ENCODE measurements around the gene FLNA.
A peak's percentile ranks its signal among the peaks of the same experiment; 100 is the strongest.
"Not testable (repeated sequence)": the region's sequence is repeated elsewhere in the genome, so short reads cannot be mapped to it uniquely, and the experiment has no call there.

FLNA gene

GRCh38 chrX:154401918-154402621 is 27.6 kb upstream of the FLNA start:
- ATAC-seq (no peak), DNase-seq (no peak)
- peaks cover 21% of the 10 kb centered on the region for H3K4me1 Mint-ChIP-seq
- H3K36me3 Mint-ChIP-seq (ENCODE audit: low read depth) = peaks cover 34% of the 10 kb centered on the region
- H3K27ac Mint-ChIP-seq = peak overlapping the region; percentile 35
- H3K9me3 Mint-ChIP-seq = no peaks in the 10 kb centered on the region
- no peak overlapping the region for H3K4me3 Mint-ChIP-seq
- H3K27me3 Mint-ChIP-seq = peaks cover 4% of the 10 kb centered on the region

GRCh38 chrX:154401045-154401799 is 26.8 kb upstream of the FLNA start:
- ATAC-seq = no peak
- Mint-ChIP-seq H3K36me3 (ENCODE audit: low read depth) (peaks cover 34% of the 10 kb centered on the region), H3K27ac (peak overlapping the region; percentile 96), H3K27me3 (peaks cover 4% of the 10 kb centered on the region), H3K4me3 (peak overlapping the region; percentile 89), H3K9me3 (no peaks in the 10 kb centered on the region), H3K4me1 (peaks cover 22% of the 10 kb centered on the region)
- DNase-seq = peak; percentile 37

GRCh38 chrX:154400369-154400817 is 26.0 kb upstream of the FLNA start:
- H3K27me3 Mint-ChIP-seq, ATAC-seq, DNase-seq, H3K9me3 Mint-ChIP-seq: not testable (repeated sequence)
- peak overlapping the region; percentile 89 for H3K4me3 Mint-ChIP-seq
- H3K4me1 Mint-ChIP-seq = peaks cover 22% of the 10 kb centered on the region
- H3K36me3 Mint-ChIP-seq (ENCODE audit: low read depth) = peaks cover 34% of the 10 kb centered on the region
- H3K27ac Mint-ChIP-seq = peak overlapping the region; percentile 96

- ATAC-seq (no peak), DNase-seq (no peak)
- H3K4me3 Mint-ChIP-seq = peak overlapping the region; percentile 89
- peaks cover 34% of the 10 kb centered on the region for H3K36me3 Mint-ChIP-seq (ENCODE audit: low read depth)
- peaks cover 22% of the 10 kb centered on the region for H3K4me1 Mint-ChIP-seq
- peak overlapping the region; percentile 96 for H3K27ac Mint-ChIP-seq
- no peaks in the 10 kb centered on the region for H3K9me3 Mint-ChIP-seq
- H3K27me3 Mint-ChIP-seq = peaks cover 4% of the 10 kb centered on the region
Observed at GRCh38 chrX:154399527-154400368, 25.3 kb upstream of the FLNA start.

GRCh38 chrX:154398668-154399526 is 24.5 kb upstream of the FLNA start:
- Mint-ChIP-seq H3K27me3 (peaks cover 4% of the 10 kb centered on the region), H3K4me3 (peak overlapping the region; percentile 89), H3K36me3 (ENCODE audit: low read depth) (peaks cover 34% of the 10 kb centered on the region), H3K9me3 (no peaks in the 10 kb centered on the region), H3K27ac (peak overlapping the region; percentile 96), H3K4me1 (peaks cover 22% of the 10 kb centered on the region)
- ATAC-seq (peak; percentile 12), DNase-seq (peak; percentile 77)

- Mint-ChIP-seq H3K27ac (peak within 1 kb of the TSS; percentile 96), H3K9me3 (no peaks in the 10 kb centered on the region), H3K36me3 (ENCODE audit: low read depth) (peaks cover 34% of the 10 kb centered on the region), H3K4me3 (peak within 1 kb of the TSS; percentile 89), H3K4me1 (peaks cover 22% of the 10 kb centered on the region), H3K27me3 (peaks cover 4% of the 10 kb centered on the region)
- peak; percentile 80 for ATAC-seq
- DNase-seq = peak; percentile 88
Observed at GRCh38 chrX:154397888-154398667, 23.6 kb upstream of the FLNA start, which contains the start of gene RPL10. Gene RPL10, plus strand, starts transcription at chrX:154398377. Its CDS starts 143 bp downstream, at chrX:154398520.

GRCh38 chrX:154396973-154397887 is 22.8 kb upstream of the FLNA start:
- H3K27me3 Mint-ChIP-seq = peaks cover 4% of the 10 kb centered on the region
- peaks cover 22% of the 10 kb centered on the region for H3K4me1 Mint-ChIP-seq
- H3K36me3 Mint-ChIP-seq (ENCODE audit: low read depth) = peaks cover 34% of the 10 kb centered on the region
- DNase-seq (peak; percentile 72), ATAC-seq (peak; percentile 69)
- H3K27ac Mint-ChIP-seq = peak overlapping the region; percentile 96
- H3K9me3 Mint-ChIP-seq = no peaks in the 10 kb centered on the region
- H3K4me3 Mint-ChIP-seq = peak overlapping the region; percentile 89

GRCh38 chrX:154396363-154396762 is 21.9 kb upstream of the FLNA start:
- Mint-ChIP-seq H3K4me1 (peaks cover 22% of the 10 kb centered on the region), H3K36me3 (ENCODE audit: low read depth) (peaks cover 33% of the 10 kb centered on the region), H3K4me3 (peak overlapping the region; percentile 89)
- ATAC-seq, DNase-seq, H3K27me3 Mint-ChIP-seq, H3K27ac Mint-ChIP-seq, H3K9me3 Mint-ChIP-seq: not testable (repeated sequence)

- not testable (repeated sequence) for H3K4me1 Mint-ChIP-seq; H3K4me3 Mint-ChIP-seq; H3K27ac Mint-ChIP-seq; H3K27me3 Mint-ChIP-seq; H3K36me3 Mint-ChIP-seq (ENCODE audit: low read depth); H3K9me3 Mint-ChIP-seq; DNase-seq
- ATAC-seq = peak; percentile 66
Observed at GRCh38 chrX:154389812-154390747, 15.6 kb upstream of the FLNA start.

- H3K4me1 Mint-ChIP-seq; H3K27me3 Mint-ChIP-seq; H3K4me3 Mint-ChIP-seq; H3K36me3 Mint-ChIP-seq (ENCODE audit: low read depth); H3K9me3 Mint-ChIP-seq; DNase-seq; H3K27ac Mint-ChIP-seq: not testable (repeated sequence)
- ATAC-seq = peak; percentile 27
Observed at GRCh38 chrX:154388649-154389048, 14.2 kb upstream of the FLNA start.

GRCh38 chrX:154388094-154388493 is 13.7 kb upstream of the FLNA start:
- H3K9me3 Mint-ChIP-seq, H3K4me3 Mint-ChIP-seq: not testable (repeated sequence)
- ATAC-seq = peak; percentile 31

More at GRCh38 chrX:154388094-154388493, 13.7 kb upstream of the FLNA start:
- H3K4me1 Mint-ChIP-seq; H3K27ac Mint-ChIP-seq; DNase-seq; H3K27me3 Mint-ChIP-seq; H3K36me3 Mint-ChIP-seq (ENCODE audit: low read depth): not testable (repeated sequence)
